Measurements from ENCODE around the gene RASSF5.

The RASSF5 gene

GRCh38 chr1:206518206-206518605 is 10.9 kb downstream of the RASSF5 start:
- no peak for DNase-seq

GRCh38 chr1:206518743-206519142 is 11.4 kb downstream of the RASSF5 start:
- no peak for DNase-seq

- no peak for DNase-seq
Observed at GRCh38 chr1:206521127-206521526, 13.8 kb downstream of the RASSF5 start.

GRCh38 chr1:206521694-206522402 is 14.5 kb downstream of the RASSF5 start:
- DNase-seq = no peak

GRCh38 chr1:206524739-206525364 is 17.5 kb downstream of the RASSF5 start:
- DNase-seq = no peak

- no peak for DNase-seq
Observed at GRCh38 chr1:206526064-206526911, 19.0 kb downstream of the RASSF5 start.

- DNase-seq = no peak
Observed at GRCh38 chr1:206529425-206529824, 22.1 kb downstream of the RASSF5 start.

- DNase-seq = no peak
Observed at GRCh38 chr1:206532368-206532767, 25.0 kb downstream of the RASSF5 start.

- DNase-seq = no peak
Observed at GRCh38 chr1:206534552-206534951, 27.2 kb downstream of the RASSF5 start.

- no peak for DNase-seq
Observed at GRCh38 chr1:206535853-206536188, 28.5 kb downstream of the RASSF5 start.

GRCh38 chr1:206537141-206537540 is 29.8 kb downstream of the RASSF5 start:
- DNase-seq = no peak

GRCh38 chr1:206538086-206538770 is 30.9 kb downstream of the RASSF5 start:
- no peak for DNase-seq

- no peak for DNase-seq
Observed at GRCh38 chr1:206538901-206539640, 31.7 kb downstream of the RASSF5 start.

- no peak for DNase-seq
Observed at GRCh38 chr1:206540044-206540780, 32.9 kb downstream of the RASSF5 start.

- DNase-seq = no peak
Observed at GRCh38 chr1:206541236-206541833, 34.0 kb downstream of the RASSF5 start.

GRCh38 chr1:206544562-206545257 is 37.4 kb downstream of the RASSF5 start:
- DNase-seq = no peak

GRCh38 chr1:206545351-206545750 is 38.0 kb downstream of the RASSF5 start:
- no peak for DNase-seq

- no peak for DNase-seq
Observed at GRCh38 chr1:206547104-206547503, 39.8 kb downstream of the RASSF5 start.

GRCh38 chr1:206550446-206550845 is 43.1 kb downstream of the RASSF5 start:
- no peak for DNase-seq

GRCh38 chr1:206551296-206551985 is 44.1 kb downstream of the RASSF5 start:
- no peak for DNase-seq
